Parathyroid adenoma (tissue), 2 donors: Measurements from ENCODE around the gene PER1.
A peak's percentile ranks its signal among the peaks of the same experiment; 100 is the strongest.

Source experiments
- H2AFZ ChIP-seq: fragments of 300-600 bp; sonication (generic); one replicate; pipeline ENCODE4 v1.7.0; 2017; ENCODE audit warnings: antibody characterized with exemption, mild to moderate bottlenecking
- H3K27ac ChIP-seq: fragments of 300-600 bp; sonication (generic); one replicate; pipeline ENCODE4 v1.7.0; 2017
- H3K27me3 ChIP-seq: fragments of 300-600 bp; sonication (generic); one replicate; pipeline ENCODE4 v1.7.0; 2017; ENCODE audit warnings: low read length; ENCODE audit not compliant: control insufficient read depth, insufficient read depth
- H3K36me3 ChIP-seq: fragments of 300-600 bp; sonication (generic); one replicate; pipeline ENCODE4 v1.7.0; 2017; ENCODE audit warnings: low read length; ENCODE audit not compliant: control insufficient read depth, insufficient read depth
- H3K4me1 ChIP-seq: fragments of 300-600 bp; sonication (generic); one replicate; pipeline ENCODE4 v1.7.0; 2017; ENCODE audit warnings: control low read depth
- H3K4me2 ChIP-seq: fragments of 300-600 bp; sonication (generic); one replicate; pipeline ENCODE4 v1.7.0; 2017; ENCODE audit warnings: low read length
- H3K4me3 ChIP-seq: fragments of 300-600 bp; sonication (generic); one replicate; pipeline ENCODE4 v1.7.0; 2017; ENCODE audit warnings: low read depth, low read length
- H3K79me2 ChIP-seq: fragments of 300-600 bp; sonication (generic); one replicate; pipeline ENCODE4 v1.7.0; 2017; ENCODE audit warnings: control low read depth
- H3K9ac ChIP-seq: fragments of 300-600 bp; sonication (generic); one replicate; pipeline ENCODE4 v1.7.0; 2017; ENCODE audit warnings: mild to moderate bottlenecking
- H3K9me3 ChIP-seq: fragments of 300-600 bp; sonication (generic); one replicate; pipeline ENCODE4 v1.7.0; 2017; ENCODE audit warnings: low read length; ENCODE audit not compliant: control insufficient read depth
- TF ChIP-seq, protein P1 (sequence below): fragments of 300-600 bp; sonication (generic); IDR thresholded peaks from one replicate; pipeline ENCODE4 v1.7.0; 2017; ENCODE audit warnings: antibody characterized with exemption, mild to moderate bottlenecking
- donor health status: primary hyperparathyroidism.

The PER1 gene

DNA sequence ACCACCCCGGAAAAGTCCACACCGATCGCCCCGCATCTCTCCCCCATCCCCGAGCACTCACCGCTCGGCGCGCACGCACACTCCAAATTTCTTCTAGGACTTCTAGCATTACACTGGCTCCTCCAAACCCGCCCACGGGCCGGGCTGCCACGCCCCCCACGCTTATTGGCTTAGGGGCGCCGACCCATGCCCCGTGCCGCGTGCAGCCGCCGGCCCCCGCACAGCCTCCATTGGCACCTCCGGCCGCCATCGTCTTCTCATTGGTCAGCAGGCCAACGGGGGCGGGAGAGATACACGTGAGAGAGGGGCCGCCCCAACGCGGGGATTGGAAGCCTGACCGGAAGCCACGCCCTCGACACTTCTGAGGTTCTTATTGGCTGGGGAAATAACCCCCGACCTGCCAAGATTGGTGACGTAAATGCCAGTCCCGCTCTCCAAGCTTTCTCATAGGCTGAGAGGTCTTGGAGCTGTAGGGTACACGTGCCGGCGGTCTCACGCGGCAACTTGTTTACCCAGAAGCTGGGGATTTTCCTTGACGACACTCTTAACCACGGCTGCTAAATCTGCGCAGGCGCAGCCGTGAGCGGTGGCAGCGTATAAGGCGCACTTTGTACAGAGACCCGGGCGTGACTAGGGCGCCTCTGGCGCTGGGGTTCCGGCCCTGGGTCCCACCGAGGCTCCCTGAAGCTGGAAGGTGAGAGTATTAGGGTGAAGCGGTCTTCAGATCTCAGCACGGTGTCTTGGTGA lies 4.2 kb upstream of the PER1 start:
- TF ChIP-seq, protein P1, sequence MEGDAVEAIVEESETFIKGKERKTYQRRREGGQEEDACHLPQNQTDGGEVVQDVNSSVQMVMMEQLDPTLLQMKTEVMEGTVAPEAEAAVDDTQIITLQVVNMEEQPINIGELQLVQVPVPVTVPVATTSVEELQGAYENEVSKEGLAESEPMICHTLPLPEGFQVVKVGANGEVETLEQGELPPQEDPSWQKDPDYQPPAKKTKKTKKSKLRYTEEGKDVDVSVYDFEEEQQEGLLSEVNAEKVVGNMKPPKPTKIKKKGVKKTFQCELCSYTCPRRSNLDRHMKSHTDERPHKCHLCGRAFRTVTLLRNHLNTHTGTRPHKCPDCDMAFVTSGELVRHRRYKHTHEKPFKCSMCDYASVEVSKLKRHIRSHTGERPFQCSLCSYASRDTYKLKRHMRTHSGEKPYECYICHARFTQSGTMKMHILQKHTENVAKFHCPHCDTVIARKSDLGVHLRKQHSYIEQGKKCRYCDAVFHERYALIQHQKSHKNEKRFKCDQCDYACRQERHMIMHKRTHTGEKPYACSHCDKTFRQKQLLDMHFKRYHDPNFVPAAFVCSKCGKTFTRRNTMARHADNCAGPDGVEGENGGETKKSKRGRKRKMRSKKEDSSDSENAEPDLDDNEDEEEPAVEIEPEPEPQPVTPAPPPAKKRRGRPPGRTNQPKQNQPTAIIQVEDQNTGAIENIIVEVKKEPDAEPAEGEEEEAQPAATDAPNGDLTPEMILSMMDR = peak; percentile 31
- Histone ChIP-seq H3K9ac (peak overlapping the region; percentile 100), H3K9me3 (no peaks in the 10 kb centered on the region), H3K4me3 (peak overlapping the region; percentile 98), H3K4me2 (peak overlapping the region; percentile 100), H3K4me1 (peaks cover 31% of the 10 kb centered on the region), H3K79me2 (peaks cover 30% of the 10 kb centered on the region), H3K27me3 (no peaks in the 10 kb centered on the region), H3K27ac (peak overlapping the region; percentile 100), H2AFZ (peak overlapping the region; percentile 29), H3K36me3 (no peaks in the 10 kb centered on the region)

DNA sequence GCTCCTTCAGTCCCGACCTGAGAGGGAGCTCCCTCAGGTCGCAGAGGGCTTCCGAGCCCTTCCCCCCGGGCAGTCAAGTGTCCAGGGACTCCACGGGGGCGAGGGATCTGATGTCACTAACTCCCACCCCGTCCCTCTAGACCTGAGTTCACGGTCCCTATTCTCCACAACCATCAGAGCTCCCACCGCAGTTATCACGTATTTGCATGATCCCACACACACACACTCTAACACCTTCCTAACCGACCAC lies 3.7 kb upstream of the PER1 start:
- H3K4me1 ChIP-seq = peaks cover 30% of the 10 kb centered on the region

DNA sequence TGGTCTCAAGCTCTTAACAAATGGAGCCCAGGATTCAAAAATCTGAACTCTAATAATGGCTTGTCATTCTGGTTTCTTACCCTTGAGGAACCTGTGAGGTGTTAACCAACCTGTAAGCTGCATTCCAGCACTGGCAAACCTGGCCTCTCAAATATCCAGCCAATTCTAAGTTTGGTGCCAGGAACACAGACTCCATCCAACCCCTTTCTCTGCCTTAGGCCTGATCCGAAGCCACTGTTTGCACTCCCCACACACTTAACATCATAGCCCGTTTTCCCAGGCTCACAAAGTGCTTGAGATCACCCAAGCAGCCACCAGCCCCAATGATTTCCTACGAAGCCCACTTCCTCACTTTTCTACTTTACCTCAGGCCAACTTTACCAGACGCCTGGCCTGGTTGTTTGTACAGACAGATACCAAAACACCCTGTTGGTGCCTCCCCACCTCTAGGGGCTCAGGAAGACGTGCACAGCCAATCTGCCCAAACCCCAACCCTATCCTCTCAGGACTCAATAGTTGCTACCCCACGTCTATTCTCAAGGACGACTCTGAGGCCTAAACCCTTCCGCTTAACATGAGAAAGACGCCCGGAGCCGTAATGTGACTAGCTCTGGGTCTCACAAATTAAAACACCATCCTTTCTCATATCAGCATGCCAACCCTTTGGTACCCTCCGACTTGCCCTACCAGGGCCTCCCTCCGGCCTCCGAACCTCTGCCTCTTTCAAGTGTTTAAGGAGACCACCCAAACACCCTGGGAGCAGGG lies 3.2 kb upstream of the PER1 start:
- TF ChIP-seq, protein P1 = no peak
- H3K4me2 ChIP-seq = peak overlapping the region; percentile 100
- peak overlapping the region; percentile 100 for H3K27ac ChIP-seq
- no peaks in the 10 kb centered on the region for H3K9me3 ChIP-seq
- no peak overlapping the region for H2AFZ ChIP-seq
- H3K4me1 ChIP-seq = peaks cover 33% of the 10 kb centered on the region
- no peaks in the 10 kb centered on the region for H3K36me3 ChIP-seq
- peak overlapping the region; percentile 98 for H3K4me3 ChIP-seq
- peaks cover 32% of the 10 kb centered on the region for H3K79me2 ChIP-seq
- peak overlapping the region; percentile 100 for H3K9ac ChIP-seq
- no peaks in the 10 kb centered on the region for H3K27me3 ChIP-seq

More for the DNA sequence above, 3.7 kb upstream of the PER1 start:
- H3K79me2 ChIP-seq = peaks cover 28% of the 10 kb centered on the region
- TF ChIP-seq, protein P1 = no peak
- no peaks in the 10 kb centered on the region for H3K9me3 ChIP-seq
- H3K36me3 ChIP-seq = no peaks in the 10 kb centered on the region
- H3K27ac ChIP-seq = peak overlapping the region; percentile 100
- no peak overlapping the region for H2AFZ ChIP-seq
- peak overlapping the region; percentile 100 for H3K9ac ChIP-seq
- no peaks in the 10 kb centered on the region for H3K27me3 ChIP-seq
- H3K4me2 ChIP-seq = peak overlapping the region; percentile 100
- H3K4me3 ChIP-seq = peak overlapping the region; percentile 98

DNA sequence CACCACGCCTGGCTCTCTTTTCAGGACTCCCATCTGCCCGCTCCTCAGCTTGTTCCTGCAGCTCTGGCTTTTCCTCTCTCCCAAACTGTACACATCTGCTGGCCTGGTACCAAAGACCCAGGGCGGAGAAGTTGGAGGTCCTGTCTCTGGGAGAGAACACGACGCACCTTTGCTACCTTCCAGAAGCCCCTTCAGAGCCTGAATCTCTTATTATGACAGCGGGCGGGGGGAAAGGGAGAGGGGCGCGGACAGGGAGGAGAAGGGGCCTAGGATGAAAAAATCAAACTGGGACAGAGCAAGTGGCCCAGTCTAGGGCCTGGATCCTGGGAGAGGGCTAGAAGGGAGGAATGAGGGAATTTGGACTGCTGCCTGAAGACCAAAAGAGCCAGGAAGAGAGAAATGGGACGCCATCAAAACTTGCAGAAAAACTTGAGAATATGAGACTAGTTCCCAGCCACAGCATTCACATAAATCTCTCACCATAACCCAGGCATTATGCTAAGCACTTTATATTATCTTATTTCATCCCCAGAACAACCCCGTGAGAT lies 2.5 kb upstream of the PER1 start:
- H3K27me3 ChIP-seq = no peaks in the 10 kb centered on the region

More for the DNA sequence above, 2.5 kb upstream of the PER1 start:
- H3K4me3 ChIP-seq = peak overlapping the region; percentile 98
- peak overlapping the region; percentile 100 for H3K27ac ChIP-seq
- H3K79me2 ChIP-seq = peaks cover 36% of the 10 kb centered on the region
- H3K36me3 ChIP-seq = no peaks in the 10 kb centered on the region
- H3K9me3 ChIP-seq = no peaks in the 10 kb centered on the region
- peak overlapping the region; percentile 100 for H3K9ac ChIP-seq
- no peak overlapping the region for H2AFZ ChIP-seq
- TF ChIP-seq, protein P1 = no peak
- H3K4me2 ChIP-seq = peak overlapping the region; percentile 100
- peaks cover 34% of the 10 kb centered on the region for H3K4me1 ChIP-seq
